HG03060 (cell line): Measurements from ENCODE around the gene MITF.
"Not testable (repeated sequence)": the region's sequence is repeated elsewhere in the genome, so short reads cannot be mapped to it uniquely, and the experiment has no call there.

Source experiments
- ATAC-seq: cut with Tn5 transposase; IDR thresholded peaks from one replicate; pipeline ENCODE4 v1.9.1; 2021; ENCODE audit warnings: low read depth, moderate number of reproducible peaks; ENCODE audit not compliant: unreplicated experiment

MITF gene

DNA sequence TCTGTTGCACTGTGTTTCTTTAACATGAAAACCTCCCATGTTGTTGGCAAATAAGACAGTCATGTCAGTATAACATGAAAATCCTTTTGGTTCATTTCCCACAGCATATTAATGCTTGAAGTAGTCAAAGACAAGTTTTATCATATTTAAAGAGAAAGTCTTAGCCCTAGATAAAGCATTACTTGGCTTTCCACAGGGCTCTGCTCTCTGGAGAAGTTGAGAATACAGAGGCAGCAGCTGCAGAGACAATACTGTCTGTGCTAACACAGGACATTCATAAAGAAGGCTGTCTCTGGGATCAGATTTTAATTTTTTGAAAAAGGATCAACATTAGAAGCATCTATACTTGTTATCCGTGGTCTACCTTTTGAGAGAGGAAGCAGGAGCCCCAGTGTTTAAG, 156.8 kb downstream of the MITF start:
- no peak for ATAC-seq

DNA sequence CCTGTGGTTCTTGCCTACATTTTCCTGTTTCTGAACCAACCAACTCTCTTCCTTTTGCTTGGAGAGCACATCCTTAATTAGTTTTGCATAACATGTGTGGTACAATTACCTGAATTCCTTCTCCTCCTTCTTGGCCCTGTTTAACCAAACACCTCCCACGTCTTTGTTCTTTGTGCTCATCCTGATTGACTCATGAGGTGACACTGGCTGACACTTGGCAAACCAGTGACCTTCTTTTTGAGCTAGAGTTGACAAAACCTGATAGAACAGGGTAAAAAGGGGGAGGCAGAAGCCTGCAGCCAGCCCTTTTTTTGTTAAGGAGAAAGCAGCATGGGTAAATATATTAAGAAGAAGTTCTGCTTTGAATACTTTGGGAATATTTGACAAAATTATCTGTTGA, 161.1 kb downstream of the MITF start:
- no peak for ATAC-seq

GRCh38 chr3:69901802-69902201, 162.5 kb downstream of the MITF start:
- ATAC-seq, result no peak

DNA sequence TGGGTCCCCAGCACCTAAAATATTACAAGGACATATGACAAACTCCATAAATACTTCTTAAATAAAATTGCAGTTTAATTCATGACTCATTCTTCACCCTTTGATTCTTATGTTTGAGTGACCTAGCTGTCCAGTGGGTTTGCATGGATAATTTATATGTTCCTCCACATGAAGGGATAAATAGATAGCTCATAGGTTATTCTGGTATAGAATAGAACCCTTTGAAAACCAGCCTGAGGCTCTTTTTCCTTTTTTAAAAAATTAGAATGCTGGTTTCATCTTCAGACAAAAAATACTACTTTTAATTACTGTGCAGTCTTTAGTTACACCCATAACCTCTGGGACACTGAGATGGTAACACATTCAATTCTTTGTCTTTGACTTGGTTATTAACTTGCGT, 163.1 kb downstream of the MITF start:
- no peak for ATAC-seq

DNA sequence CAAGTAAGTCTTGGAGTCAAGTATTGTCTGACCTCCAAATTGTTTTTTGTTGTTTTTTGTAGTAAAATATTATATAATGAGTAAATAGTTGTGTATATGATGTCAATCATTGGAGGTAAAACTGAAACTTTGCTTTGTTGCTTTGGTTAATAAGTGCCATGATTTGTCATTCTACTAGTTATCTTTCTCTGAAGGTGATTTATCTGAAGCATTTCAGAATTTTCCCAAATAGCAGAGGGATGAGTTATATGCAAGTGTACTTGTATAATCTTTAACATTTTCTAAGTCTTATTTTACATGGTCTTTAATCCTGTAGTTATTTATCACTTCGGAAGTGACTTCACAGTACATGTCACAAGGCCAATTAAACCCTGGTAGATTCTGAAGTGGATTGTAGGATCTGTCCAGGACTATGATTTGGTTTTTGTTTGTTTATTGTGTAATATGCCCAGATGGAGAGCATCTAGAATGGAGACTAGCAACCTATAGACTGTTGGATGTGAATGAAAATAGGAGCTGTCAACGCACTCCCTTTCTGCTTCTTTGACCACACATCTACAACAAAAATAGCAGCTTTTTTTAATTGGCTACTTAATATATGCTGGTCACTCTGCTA, 167.2 kb downstream of the MITF start:
- ATAC-seq, result no peak

GRCh38 chr3:69907554-69907953, 168.3 kb downstream of the MITF start:
- no peak for ATAC-seq

- ATAC-seq, result not testable (repeated sequence)
These were observed 170.6 kb downstream of the MITF start for GRCh38 chr3:69909859-69910258.

- ATAC-seq, result no peak
These were observed 174.2 kb downstream of the MITF start for GRCh38 chr3:69913422-69913821.

DNA sequence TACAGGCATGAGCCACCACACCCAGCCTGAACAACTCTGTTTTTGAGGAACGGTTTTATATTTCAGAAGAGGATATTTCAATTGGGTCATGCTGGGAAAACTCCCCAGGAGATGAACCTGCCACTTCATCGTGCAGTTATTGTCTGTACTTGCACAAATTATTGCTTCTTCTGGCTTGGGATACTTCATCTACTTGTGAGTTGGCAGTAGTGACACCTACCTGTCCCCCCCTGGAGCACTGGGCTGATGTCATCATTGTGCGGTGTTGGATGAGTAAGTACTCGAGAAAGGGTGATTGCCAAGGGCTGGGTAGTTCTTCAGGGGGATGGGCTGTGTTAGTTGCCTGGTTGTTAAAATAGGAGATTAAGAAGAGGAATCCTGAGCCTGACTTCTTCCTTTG, 175.1 kb downstream of the MITF start:
- no peak for ATAC-seq

GRCh38 chr3:69915726-69916125, 176.5 kb downstream of the MITF start:
- no peak for ATAC-seq

DNA sequence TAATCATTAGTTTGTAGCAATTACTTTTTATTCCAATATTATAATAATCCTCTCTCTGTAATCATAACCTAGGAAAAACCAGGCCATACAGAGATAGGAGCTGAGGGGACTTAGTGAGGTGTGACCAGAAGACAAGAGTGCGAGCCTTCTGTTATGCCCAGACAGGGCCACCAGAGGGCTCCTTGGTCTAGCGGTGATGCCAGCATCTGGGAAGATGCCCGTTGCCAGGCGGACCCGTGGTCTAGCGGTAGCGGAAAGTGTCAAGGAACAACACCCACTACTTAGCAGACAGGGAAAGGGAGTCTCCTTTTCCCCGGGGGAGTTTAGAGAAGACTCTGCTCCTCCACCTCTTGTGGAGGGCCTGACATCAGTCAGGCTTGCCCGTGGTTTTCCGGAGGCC, 180.7 kb downstream of the MITF start:
- not testable (repeated sequence) for ATAC-seq

GRCh38 chr3:69921651-69922050, 182.4 kb downstream of the MITF start:
- ATAC-seq, result no peak

DNA sequence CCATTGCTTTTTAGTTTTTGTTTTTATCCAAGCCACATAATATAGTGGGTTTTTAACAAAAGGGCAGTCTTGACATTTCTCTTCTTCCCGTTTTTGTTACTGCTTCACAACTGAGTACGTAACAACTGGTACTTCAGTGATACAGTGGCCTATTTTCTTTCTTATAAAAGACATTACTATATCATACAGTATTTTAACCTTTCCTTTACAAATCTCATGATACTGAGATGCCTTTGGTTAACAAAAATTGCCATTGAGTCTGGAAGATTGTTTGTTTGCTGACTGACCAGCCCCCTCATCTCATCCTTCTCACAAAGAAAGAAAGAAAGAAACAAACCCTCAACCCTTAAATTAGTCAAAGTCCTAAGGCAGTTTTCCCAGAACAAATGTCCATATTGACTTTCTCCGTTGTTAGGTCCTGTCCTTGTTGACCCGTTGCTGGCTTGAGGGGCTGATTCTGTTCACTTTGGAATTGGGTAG, 183.3 kb downstream of the MITF start:
- no peak for ATAC-seq

- no peak for ATAC-seq
These were observed 186.2 kb downstream of the MITF start for GRCh38 chr3:69925506-69925905.

DNA sequence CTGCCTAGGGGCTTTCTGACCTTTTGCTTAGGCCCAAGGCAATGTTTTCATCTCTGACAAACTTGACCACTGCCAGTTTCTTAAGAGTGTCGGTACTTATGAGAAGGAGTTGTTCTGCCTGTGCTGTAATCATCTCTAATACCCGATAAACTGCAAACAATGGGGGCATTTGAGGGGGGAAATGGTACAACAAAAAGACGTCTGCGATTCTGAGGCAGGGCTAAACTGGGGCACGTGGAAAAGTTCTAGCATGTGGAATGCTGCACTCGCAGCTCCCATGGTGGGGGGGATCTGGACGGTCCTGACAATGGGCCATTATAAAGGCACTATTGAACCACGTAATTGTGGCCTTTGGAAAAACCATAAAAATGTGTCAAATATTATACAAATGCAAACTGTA, 187.1 kb downstream of the MITF start:
- ATAC-seq, result no peak

- no peak for ATAC-seq
These were observed 188.3 kb downstream of the MITF start for GRCh38 chr3:69927571-69927970.

GRCh38 chr3:69929019-69929418, 189.8 kb downstream of the MITF start:
- no peak for ATAC-seq

DNA sequence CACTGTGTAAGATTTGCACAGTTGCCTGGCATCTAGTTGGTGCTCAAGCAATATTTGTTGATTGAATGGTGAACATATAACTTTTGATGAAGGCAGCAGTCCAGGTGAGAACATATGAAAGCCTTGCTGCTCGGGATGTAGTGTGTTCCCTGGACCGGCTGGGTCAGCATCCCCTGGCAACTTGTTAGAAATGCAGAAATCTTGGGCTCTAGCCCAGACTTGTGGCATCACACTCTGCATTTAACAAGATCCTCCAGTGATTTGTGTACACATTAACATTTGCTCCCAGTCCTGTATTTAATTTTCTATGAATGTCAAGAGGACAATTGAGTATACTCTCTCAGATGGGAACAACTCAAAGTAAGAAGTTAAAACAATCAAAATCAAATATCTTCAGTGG, 191.3 kb downstream of the MITF start:
- ATAC-seq, result no peak

DNA sequence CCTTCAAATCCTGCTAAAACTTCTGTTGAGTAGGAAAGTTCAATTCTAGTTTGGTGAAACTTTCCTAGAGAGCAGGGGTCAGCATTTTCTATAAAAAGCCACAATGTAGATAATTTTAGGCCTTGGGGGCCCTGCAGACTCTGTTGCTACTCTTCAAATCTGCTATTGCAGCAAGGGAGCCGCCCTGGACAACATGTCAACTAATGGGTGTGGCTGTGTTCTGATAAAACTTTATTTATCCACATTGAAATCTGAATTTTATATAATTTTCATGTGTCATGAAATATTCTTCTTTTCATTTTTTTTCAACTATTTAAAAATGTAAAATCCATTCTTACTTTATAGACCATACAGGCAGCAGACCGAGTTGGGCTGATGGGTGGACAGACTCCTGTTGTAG, 192.8 kb downstream of the MITF start:
- no peak for ATAC-seq

GRCh38 chr3:69932501-69932900, 193.2 kb downstream of the MITF start:
- no peak for ATAC-seq

DNA sequence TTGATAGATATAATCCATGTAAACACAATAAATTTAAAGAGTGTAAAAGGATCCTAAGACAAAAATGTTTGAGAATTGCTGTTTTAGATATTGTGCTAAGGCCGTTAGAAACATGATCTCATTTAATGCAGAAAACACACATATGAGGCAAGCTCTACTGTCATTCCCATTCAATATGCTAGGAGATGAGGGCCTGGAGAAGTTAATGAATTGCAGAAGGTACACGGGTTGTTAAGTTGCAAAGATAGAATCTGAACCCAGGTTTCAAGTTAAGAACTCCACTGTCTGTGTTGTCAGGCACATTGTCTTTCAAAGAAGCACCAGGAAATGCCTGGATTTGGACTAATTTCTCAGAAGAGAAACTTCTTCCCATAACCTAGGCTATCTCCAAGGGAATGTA, 195.1 kb downstream of the MITF start:
- ATAC-seq, result no peak

- ATAC-seq, result no peak
These were observed 197.0 kb downstream of the MITF start for GRCh38 chr3:69936266-69936665.

GRCh38 chr3:69938061-69938460, 198.8 kb downstream of the MITF start:
- ATAC-seq, result no peak
